Thyroid gland (tissue), 4 donors: ENCODE data around the gene RANBP1.

Source experiments
- CTCF ChIP-seq, 6 experiments: fragments of 200-600 bp in 3 of 6; fragments of 450-650 bp in 3 of 6; sonication (generic) in 3 of 6; IDR thresholded peaks; one replicate each; pipeline ENCODE4 v1.5.1; 2016 to 2019; ENCODE audit warnings: antibody characterized with exemption in 6 of 6, mild to moderate bottlenecking in 2 of 6, inconsistent platforms in 1 of 6, moderate library complexity in 1 of 6
- POLR2A ChIP-seq, 2 donors: fragments of 450-650 bp; IDR thresholded peaks; one replicate each; pipeline ENCODE4 v1.6.1; 2017; ENCODE audit warnings: antibody characterized with exemption in 2 of 2, mild to moderate bottlenecking in 2 of 2, moderate library complexity in 1 of 2

- TF ChIP-seq POLR2A (IDR thresholded peaks at IDR 0.05) (no peak), CTCF (IDR thresholded peaks at IDR 0.05) (no peak)
Observed at GRCh38 chr22:20131597-20131858, 15.6 kb downstream of the RANBP1 start, which contains the start of gene ZDHHC8.
